ENCODE measurements around the gene MGAT3.

MGAT3 gene

GRCh38 chr22:39481595-39481994 is 24.8 kb downstream of the MGAT3 start:
- no peak for DNase-seq
- in situ Hi-C loops (cut with HindIII; ENCODE audit: low pct_ligation_motif_present, low pct_unique_long_range_greater_than_20kb, low sequenced_read_pairs): loop anchor here (25.0 kb wide), 1 partner anchor 94 kb away; the partner anchor contains the start of gene TAB1

- DNase-seq: peak; percentile 64
- in situ Hi-C loops (cut with HindIII; ENCODE audit: low pct_ligation_motif_present, low pct_unique_long_range_greater_than_20kb, low sequenced_read_pairs): loop anchor here (25.0 kb wide), 1 partner anchor 95 kb away; the partner anchor contains the start of gene TAB1
Measured at GRCh38 chr22:39482768-39483167, 26.0 kb downstream of the MGAT3 start.

DNA sequence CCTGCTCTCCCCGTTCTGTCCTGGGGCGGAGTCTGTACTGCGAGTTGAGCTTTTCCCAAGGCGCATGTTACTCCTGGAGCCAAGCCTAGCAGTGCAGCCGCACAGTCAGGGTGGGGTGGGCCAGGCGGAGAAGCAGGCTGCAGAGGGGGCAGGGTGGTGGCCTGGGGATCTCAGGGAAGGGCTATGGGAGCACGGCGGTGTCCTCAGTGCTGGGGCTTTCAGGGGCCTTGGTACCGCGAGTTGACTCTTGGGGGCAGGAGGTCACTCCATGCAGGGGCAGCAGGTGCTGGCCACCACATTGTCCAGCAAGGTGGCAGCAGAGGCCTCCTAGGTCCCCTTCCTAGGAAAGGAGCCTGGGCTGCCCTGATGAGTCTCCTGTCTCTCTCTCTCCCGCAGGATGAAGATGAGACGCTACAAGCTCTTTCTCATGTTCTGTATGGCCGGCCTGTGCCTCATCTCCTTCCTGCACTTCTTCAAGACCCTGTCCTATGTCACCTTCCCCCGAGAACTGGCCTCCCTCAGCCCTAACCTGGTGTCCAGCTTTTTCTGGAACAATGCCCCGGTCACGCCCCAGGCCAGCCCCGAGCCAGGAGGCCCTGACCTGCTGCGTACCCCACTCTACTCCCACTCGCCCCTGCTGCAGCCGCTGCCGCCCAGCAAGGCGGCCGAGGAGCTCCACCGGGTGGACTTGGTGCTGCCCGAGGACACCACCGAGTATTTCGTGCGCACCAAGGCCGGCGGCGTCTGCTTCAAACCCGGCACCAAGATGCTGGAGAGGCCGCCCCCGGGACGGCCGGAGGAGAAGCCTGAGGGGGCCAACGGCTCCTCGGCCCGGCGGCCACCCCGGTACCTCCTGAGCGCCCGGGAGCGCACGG is 30.4 kb downstream of the MGAT3 start:
- in situ Hi-C loops (cut with HindIII; ENCODE audit: low pct_ligation_motif_present, low pct_unique_long_range_greater_than_20kb, low sequenced_read_pairs): loop anchor here (25.0 kb wide), 1 partner anchor 100 kb away; the partner anchor contains the start of gene TAB1
- no peak for DNase-seq

- in situ Hi-C loops (cut with HindIII; ENCODE audit: low pct_ligation_motif_present, low pct_unique_long_range_greater_than_20kb, low sequenced_read_pairs): loop anchor here (25.0 kb wide), 1 partner anchor 101 kb away; the partner anchor contains the start of gene TAB1
- DNase-seq: no peak
Measured at GRCh38 chr22:39487826-39488520, 31.2 kb downstream of the MGAT3 start.

DNA sequence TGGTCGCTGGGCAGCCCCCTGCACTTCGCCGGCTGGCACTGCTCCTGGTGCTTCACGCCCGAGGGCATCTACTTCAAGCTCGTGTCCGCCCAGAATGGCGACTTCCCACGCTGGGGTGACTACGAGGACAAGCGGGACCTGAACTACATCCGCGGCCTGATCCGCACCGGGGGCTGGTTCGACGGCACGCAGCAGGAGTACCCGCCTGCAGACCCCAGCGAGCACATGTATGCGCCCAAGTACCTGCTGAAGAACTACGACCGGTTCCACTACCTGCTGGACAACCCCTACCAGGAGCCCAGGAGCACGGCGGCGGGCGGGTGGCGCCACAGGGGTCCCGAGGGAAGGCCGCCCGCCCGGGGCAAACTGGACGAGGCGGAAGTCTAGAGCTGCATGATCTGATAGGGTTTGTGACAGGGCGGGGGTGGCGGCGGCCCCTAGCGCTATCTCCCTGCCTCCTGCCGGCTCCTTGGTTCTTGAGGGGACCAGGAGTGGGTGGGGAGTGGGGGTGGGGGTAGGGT is 31.8 kb downstream of the MGAT3 start:
- DNase-seq: no peak
- in situ Hi-C loops (cut with HindIII; ENCODE audit: low pct_ligation_motif_present, low pct_unique_long_range_greater_than_20kb, low sequenced_read_pairs): loop anchor here (25.0 kb wide), 1 partner anchor 101 kb away; the partner anchor contains the start of gene TAB1

DNA sequence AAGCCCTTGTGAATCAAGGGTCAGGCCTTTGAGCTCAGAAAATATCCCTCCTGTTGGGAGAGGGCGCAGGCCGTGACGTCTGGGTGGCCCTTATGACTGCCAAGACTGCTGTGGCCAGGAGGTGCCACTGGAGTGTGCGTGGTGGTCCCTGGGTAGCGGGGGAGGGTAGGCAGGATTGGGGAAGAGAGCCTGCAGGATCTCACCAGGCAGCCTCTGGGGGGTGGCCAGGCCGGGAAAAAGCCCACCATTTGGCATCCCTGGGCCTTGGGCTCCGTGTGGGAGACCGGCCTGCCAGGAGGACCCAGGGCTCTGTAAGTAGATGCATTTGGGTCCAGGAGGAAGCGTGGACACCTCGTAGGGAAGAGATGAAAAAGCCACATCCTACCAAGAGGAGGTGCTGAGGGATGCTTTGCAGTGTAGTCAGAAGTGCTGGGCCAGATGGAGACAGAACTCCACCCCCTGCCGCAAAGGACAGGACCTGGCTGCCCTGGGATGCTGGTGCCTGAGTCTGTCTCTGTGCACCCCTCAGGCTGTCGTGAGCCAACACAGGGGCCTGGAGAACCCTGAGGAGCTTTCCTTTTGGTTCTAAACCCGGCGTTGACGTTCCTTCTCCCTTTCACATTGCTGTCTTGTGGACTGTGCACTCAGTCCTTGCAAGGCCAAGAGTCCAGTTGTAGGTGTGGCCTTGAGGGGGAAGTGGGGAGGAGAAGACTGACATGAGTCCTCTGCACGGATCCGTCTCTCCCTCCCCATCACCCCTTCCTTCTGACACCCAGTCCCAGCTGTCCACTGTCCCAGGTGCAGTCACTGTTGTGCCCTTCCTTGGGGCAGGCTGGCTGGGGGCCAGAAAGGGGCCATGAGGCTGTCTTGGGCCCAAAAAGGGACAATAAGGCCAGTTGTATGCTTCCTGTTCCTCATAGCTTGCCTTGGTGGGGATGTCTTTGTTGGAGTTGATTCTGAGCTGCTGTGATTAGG is 32.6 kb downstream of the MGAT3 start:
- DNase-seq: no peak
- in situ Hi-C loops (cut with HindIII; ENCODE audit: low pct_ligation_motif_present, low pct_unique_long_range_greater_than_20kb, low sequenced_read_pairs): loop anchor here (25.0 kb wide), 1 partner anchor 102 kb away; the partner anchor contains the start of gene TAB1

- in situ Hi-C loops (cut with HindIII; ENCODE audit: low pct_ligation_motif_present, low pct_unique_long_range_greater_than_20kb, low sequenced_read_pairs): loop anchor here (25.0 kb wide), 1 partner anchor 103 kb away; the partner anchor contains the start of gene TAB1
- DNase-seq: peak; percentile 55
Measured at GRCh38 chr22:39490135-39490798, 33.5 kb downstream of the MGAT3 start.

DNA sequence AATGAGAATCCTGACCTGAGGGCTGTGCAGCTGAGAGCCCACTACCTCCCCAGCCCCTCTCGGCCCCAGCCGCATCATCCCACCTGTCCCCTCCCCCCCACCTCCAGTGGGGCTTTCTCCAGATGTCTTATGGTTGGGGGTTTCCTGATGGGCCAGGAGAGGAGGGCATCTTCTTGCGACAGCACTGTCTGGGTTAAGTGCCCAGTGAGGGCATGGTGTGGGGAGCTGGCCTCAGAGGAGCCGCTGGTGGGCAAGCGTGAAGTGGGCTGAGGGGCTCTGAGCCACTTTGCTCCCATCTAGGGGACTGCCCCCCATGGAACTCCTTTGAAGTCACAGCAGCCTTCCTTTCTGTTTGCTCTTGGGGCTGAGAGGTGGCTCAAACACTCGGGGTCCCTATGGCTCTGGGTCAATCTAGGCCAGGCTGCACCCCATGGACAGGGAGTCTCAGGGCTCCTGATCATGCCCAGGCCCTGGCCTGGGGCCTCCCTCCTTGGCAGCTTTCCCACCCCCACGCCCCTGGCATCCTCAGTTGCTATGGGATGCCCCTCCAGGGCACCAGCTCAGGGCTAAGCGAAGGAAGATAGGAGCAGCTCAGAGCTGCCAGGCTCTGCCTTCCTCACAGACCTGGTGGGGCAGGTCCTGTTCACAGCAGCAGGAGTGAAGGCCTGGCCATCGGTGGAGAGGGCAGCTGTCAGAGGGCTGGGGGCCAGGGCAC is 34.3 kb downstream of the MGAT3 start:
- in situ Hi-C loops (cut with HindIII; ENCODE audit: low pct_ligation_motif_present, low pct_unique_long_range_greater_than_20kb, low sequenced_read_pairs): loop anchor here (25.0 kb wide), 1 partner anchor 104 kb away; the partner anchor contains the start of gene TAB1
- no peak for DNase-seq

DNA sequence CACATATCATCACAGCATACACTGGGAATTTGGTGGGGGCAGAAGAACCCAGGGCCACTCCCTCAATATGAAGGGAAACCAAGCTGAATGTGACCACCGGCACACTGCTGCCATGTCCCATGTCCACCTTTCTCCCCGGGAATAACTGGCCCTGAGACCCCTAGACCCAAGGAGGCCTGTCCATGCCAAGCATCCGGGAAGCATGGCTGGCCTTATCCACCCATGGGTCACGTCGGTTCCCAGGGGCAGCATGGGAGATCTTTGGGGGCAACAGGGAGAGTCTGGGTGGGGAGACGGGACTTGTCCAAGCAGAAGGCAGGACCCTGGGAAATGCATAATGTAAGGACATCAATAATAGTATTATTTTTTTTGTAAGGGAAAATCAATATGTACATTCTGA is 34.9 kb downstream of the MGAT3 start:
- in situ Hi-C loops (cut with HindIII; ENCODE audit: low pct_ligation_motif_present, low pct_unique_long_range_greater_than_20kb, low sequenced_read_pairs): loop anchor here (25.0 kb wide), 1 partner anchor 104 kb away; the partner anchor contains the start of gene TAB1

GRCh38 chr22:39492186-39492585 is 35.4 kb downstream of the MGAT3 start:
- in situ Hi-C loops (cut with HindIII; ENCODE audit: low pct_ligation_motif_present, low pct_unique_long_range_greater_than_20kb, low sequenced_read_pairs): loop anchor here (25.0 kb wide), 1 partner anchor 105 kb away; the partner anchor contains the start of gene TAB1

More for the DNA sequence above, 34.9 kb downstream of the MGAT3 start:
- DNase-seq: no peak

GRCh38 chr22:39493759-39494158 is 36.9 kb downstream of the MGAT3 start:
- in situ Hi-C loops (cut with HindIII; ENCODE audit: low pct_ligation_motif_present, low pct_unique_long_range_greater_than_20kb, low sequenced_read_pairs): loop anchor here (25.0 kb wide), 1 partner anchor 106 kb away; the partner anchor contains the start of gene TAB1
- no peak for DNase-seq

More at GRCh38 chr22:39492186-39492585, 35.4 kb downstream of the MGAT3 start:
- DNase-seq: no peak

DNA sequence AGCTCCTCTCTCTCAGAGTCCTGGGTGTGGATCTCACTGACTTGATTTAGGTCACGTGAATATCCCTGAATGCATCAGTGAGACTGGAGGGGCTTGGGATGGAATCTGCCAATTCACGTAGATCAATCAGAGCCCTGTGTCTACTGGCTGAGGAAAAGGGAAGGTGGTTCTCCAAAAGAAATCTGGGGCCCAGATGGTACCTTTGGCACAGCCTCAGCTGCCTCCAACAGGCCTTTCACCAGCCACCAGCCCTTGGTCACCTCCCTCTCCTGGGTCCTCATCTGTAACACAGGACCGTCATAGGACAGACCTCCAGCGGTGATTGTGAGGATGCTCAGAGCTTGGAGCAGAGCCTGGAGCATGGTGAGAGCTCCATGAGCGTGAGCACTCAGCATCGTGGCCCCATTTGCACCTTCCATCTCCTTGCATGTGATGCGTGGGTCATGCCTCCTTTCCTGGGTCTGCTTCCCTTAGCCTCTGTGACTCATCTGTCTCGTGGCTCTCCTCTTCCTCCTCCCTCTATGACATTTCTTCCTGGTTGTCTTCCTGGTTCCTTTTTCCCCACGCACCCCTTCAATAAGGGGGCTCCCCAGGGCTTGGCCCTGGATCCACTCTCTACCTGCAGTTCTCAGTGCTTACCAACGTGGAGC is 37.8 kb downstream of the MGAT3 start:
- in situ Hi-C loops (cut with HindIII; ENCODE audit: low pct_ligation_motif_present, low pct_unique_long_range_greater_than_20kb, low sequenced_read_pairs): loop anchor here (25.0 kb wide), 1 partner anchor 107 kb away; the partner anchor contains the start of gene TAB1
- no peak for DNase-seq

DNA sequence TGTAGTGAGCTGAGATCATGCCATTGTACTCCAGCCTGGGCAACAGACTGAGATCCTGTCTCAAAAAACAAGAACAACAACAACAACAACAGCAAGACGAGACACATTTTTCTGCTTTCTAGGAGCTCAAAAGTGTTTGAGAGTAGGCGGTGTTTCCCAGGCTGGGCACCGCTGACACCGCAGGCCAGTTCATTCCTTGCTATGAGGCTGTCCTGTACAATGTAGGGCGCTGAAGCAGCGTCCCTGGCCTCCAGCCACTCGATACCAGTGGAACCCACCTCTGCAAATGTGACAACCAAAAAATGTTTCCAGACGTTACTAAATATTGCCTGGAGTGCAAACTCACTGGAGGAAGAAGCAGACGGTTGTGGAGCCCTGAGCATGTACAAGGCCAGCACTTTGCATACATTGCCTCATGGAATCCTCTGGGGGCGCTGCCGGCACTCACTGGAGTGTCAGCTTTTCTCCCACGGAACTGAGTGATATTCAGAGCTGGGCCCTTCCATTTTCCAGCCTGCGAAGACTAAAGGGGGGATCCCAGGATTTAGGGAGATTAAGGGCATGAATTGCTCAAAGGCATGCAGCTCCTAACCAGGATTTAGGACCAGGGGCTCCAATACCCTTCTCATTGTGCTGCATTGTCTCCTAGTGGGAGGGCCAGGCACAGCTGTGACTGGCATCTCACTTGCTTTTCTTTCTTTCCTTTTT is 39.5 kb downstream of the MGAT3 start:
- peak; percentile 60 for DNase-seq
- in situ Hi-C loops (cut with HindIII; ENCODE audit: low pct_ligation_motif_present, low pct_unique_long_range_greater_than_20kb, low sequenced_read_pairs): loop anchor here (25.0 kb wide), 1 partner anchor 109 kb away; the partner anchor contains the start of gene TAB1

- no peak for DNase-seq
- in situ Hi-C loops (cut with HindIII; ENCODE audit: low pct_ligation_motif_present, low pct_unique_long_range_greater_than_20kb, low sequenced_read_pairs): loop anchor here (25.0 kb wide), 1 partner anchor 110 kb away; the partner anchor contains the start of gene TAB1
Measured at GRCh38 chr22:39497429-39497828, 40.6 kb downstream of the MGAT3 start.

DNA sequence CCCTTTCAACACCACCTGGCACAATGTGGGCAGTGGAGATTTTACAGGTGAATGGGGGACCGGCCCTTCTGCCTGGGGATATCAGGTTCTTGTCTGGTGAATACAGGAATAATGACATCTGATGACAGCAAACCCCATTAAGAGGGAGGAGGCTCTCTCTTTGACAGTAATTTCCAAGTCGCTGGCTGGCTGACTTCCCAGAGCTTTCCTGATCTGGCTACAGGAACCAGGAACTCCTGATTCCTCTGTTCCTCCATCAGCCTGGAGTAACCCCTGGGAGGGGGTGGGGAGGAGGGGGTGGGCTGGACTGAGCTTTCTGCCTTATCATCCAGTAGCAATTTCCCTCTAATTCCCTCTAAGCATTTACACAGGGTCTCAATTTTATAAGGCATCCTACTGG is 41.6 kb downstream of the MGAT3 start:
- no peak for DNase-seq

More for the DNA sequence above, 41.6 kb downstream of the MGAT3 start:
- in situ Hi-C loops (cut with HindIII; ENCODE audit: low pct_ligation_motif_present, low pct_unique_long_range_greater_than_20kb, low sequenced_read_pairs): loop anchor here (25.0 kb wide), 1 partner anchor 111 kb away; the partner anchor contains the start of gene TAB1
